Neural cell (in vitro differentiated cells): ENCODE data around the gene POU2F3.

Experiments used
- CTCF ChIP-seq: fragments of 450-650 bp; IDR thresholded peaks from 2 replicates; pipeline ENCODE4 v1.5.1; 2014; ENCODE audit warnings: antibody characterized with exemption, mild to moderate bottlenecking, moderate library complexity; ENCODE audit not compliant: poor library complexity, severe bottlenecking
- EP300 ChIP-seq: fragments of 450-650 bp; conservative IDR thresholded peaks from 2 replicates; pipeline ENCODE4 v1.6.1; 2014; ENCODE audit warnings: antibody characterized with exemption, mild to moderate bottlenecking, moderate library complexity; ENCODE audit not compliant: poor library complexity, severe bottlenecking
- EZH2 ChIP-seq: fragments of 200-600, 300-800 bp; shearing (Covaris generic), sonication (generic); IDR thresholded peaks from 2 replicates; pipeline ENCODE4 v1.6.1; 2014; ENCODE audit warnings: antibody characterized with exemption, low read length, borderline replicate concordance, mild to moderate bottlenecking; ENCODE audit not compliant: insufficient read depth, poor library complexity, severe bottlenecking
- MXI1 ChIP-seq: fragments of 450-650 bp; conservative IDR thresholded peaks from 2 replicates; pipeline ENCODE4 v1.6.1; 2014; ENCODE audit warnings: antibody characterized with exemption, mild to moderate bottlenecking; ENCODE audit not compliant: poor library complexity, severe bottlenecking
- POLR2AphosphoS5 ChIP-seq: IDR thresholded peaks from 2 replicates; pipeline ENCODE4 v1.6.1; 2012
- RAD21 ChIP-seq: fragments of 450-650 bp; conservative IDR thresholded peaks from 2 replicates; pipeline ENCODE4 v1.6.1; 2014; ENCODE audit warnings: antibody characterized with exemption, mild to moderate bottlenecking, moderate library complexity
- REST ChIP-seq: IDR thresholded peaks from 2 replicates; pipeline ENCODE4 v1.6.1; 2012; ENCODE audit warnings: borderline replicate concordance
- SMC3 ChIP-seq: fragments of 450-650 bp; conservative IDR thresholded peaks from 2 replicates; pipeline ENCODE4 v1.6.1; 2014; ENCODE audit warnings: antibody characterized with exemption, mild to moderate bottlenecking, moderate library complexity; ENCODE audit not compliant: poor library complexity
- TAF1 ChIP-seq: IDR thresholded peaks from 2 replicates; pipeline ENCODE4 v1.6.1; 2012; ENCODE audit warnings: low read depth

GRCh38 chr11:120343429-120343828 lies 103.5 kb downstream of the POU2F3 start:
- no peak for TF ChIP-seq TAF1
- TF ChIP-seq CTCF = no peak
- TF ChIP-seq REST = no peak
- TF ChIP-seq EZH2 = no peak
- TF ChIP-seq SMC3 = no peak
- no peak for TF ChIP-seq POLR2AphosphoS5
- TF ChIP-seq EP300 = no peak
- no peak for TF ChIP-seq RAD21
- no peak for TF ChIP-seq MXI1
